ENCODE results near the gene ROR1.

DNA sequence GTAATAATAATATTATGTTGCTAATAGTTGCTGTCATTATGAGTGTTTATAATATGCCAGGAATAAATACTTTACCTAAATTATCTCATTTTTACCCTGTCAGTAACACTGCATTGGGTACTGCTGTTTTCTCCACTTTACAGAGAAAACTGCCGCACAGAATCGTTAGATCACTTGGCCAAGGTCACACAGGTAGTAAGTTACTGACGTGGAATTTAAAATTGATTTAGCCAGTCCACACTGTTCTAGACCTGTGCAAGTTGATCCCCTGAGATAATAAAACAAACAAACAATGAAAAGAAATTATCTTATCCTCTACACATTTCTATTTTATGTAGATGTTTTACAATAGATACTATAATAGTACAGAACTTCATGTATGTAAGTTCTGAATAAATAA lies 174.1 kb downstream of the ROR1 start:
- TF ChIP-seq POLR2A (IDR thresholded peaks at IDR 0.05), result no peak
- TF ChIP-seq, protein P1, sequence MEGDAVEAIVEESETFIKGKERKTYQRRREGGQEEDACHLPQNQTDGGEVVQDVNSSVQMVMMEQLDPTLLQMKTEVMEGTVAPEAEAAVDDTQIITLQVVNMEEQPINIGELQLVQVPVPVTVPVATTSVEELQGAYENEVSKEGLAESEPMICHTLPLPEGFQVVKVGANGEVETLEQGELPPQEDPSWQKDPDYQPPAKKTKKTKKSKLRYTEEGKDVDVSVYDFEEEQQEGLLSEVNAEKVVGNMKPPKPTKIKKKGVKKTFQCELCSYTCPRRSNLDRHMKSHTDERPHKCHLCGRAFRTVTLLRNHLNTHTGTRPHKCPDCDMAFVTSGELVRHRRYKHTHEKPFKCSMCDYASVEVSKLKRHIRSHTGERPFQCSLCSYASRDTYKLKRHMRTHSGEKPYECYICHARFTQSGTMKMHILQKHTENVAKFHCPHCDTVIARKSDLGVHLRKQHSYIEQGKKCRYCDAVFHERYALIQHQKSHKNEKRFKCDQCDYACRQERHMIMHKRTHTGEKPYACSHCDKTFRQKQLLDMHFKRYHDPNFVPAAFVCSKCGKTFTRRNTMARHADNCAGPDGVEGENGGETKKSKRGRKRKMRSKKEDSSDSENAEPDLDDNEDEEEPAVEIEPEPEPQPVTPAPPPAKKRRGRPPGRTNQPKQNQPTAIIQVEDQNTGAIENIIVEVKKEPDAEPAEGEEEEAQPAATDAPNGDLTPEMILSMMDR (IDR thresholded peaks at IDR 0.05), result no peak

Data from right lobe of liver (tissue), 4 donors.